ENCODE data around the gene RASD1. TPM values are rescaled to one million over a fixed set of nuclear protein-coding genes. Genes with fewer than 3 reads are reported as not detected.

Gene RASD1
- total and polyA plus RNA-seq, 2 of the 4 experiments (the other 2 are of a cell fraction) = 0.54 to 1.8 TPM

- Histone ChIP-seq H2BK15ac (ENCODE audit: low read depth, low read length) (no peak overlapping the region), H3K27me3 (ENCODE audit: control insufficient read depth, insufficient read depth, low read length) (0 out of 2 replicates have a peak, but pooled peaks cover 1% of the 10 kb centered on the region), H3K18ac (ENCODE audit: low read depth, low read length) (no peak overlapping the region), H3K36me3 (ENCODE audit: control insufficient read depth, insufficient read depth, low read length) (no peaks in the 10 kb centered on the region), H3K23ac (ENCODE audit: low read depth, low read length) (no peak overlapping the region), H3K9me1 (ENCODE audit: insufficient read depth, low read length) (peaks cover 4% of the 10 kb centered on the region; the same call in 1 of the 2 replicates), H2BK5ac (ENCODE audit: low read depth, low read length, poor library complexity, severe bottlenecking) (no peak overlapping the region), H3K9me3 (ENCODE audit: control insufficient read depth, insufficient read depth, low read length) (no peaks in the 10 kb centered on the region), H2AK9ac (replicated peaks; ENCODE audit: low read depth, low read length, poor library complexity) (peak overlapping the region; percentile 13), H4K5ac (ENCODE audit: low read depth, low read length) (no peak overlapping the region), H2AK5ac (ENCODE audit: low read depth, low read length) (no peak overlapping the region), H3K4me3 (ENCODE audit: insufficient read depth, low read depth, low read length) (no peak overlapping the region), H3K4ac (ENCODE audit: low read depth, low read length) (no peak overlapping the region), H3K14ac (replicated peaks; ENCODE audit: low read depth, low read length) (no peak overlapping the region), H3K9ac (ENCODE audit: low read depth, low read length) (no peak overlapping the region), H2BK120ac (ENCODE audit: low read depth, low read length) (no peak overlapping the region), H4K8ac (ENCODE audit: low read depth in 2 of 2, low read length in 2 of 2) (no peak overlapping the region), H2BK20ac (ENCODE audit: low read depth, low read length) (no peak overlapping the region), H3K4me2 (ENCODE audit: low read depth, low read length) (no peak overlapping the region), H3K56ac (ENCODE audit: extremely low read depth, insufficient read depth, low read length) (no peak overlapping the region), H4K20me1 (ENCODE audit: insufficient read depth, low read length) (peaks cover 22% of the 10 kb centered on the region), H3K4me1 (ENCODE audit: control insufficient read depth, insufficient read depth, low read length) (peaks cover 9% of the 10 kb centered on the region), H4K91ac (ENCODE audit: insufficient read depth, low read depth, low read length) (no peak overlapping the region), H3K79me1 (ENCODE audit: low read depth in 1 of 2, low read length in 2 of 2) (no peaks in the 10 kb centered on the region), H3K27ac (ENCODE audit: insufficient read depth, low read length) (no peak overlapping the region), H2AFZ (replicated peaks; ENCODE audit: low read length, poor library complexity) (no peak overlapping the region)
- dilution Hi-C loops (cut with HindIII; ENCODE audit: low sequenced_read_pairs, unreplicated experiment) (no loop called here), in situ Hi-C loops (cut with MboI; ENCODE audit: low sequenced_read_pairs) (no loop called here), intact Hi-C loops (cut with micrococcal nuclease) (no loop called here)
- DNase-seq = no peak
- ATAC-seq (ENCODE audit: low read depth) = no peak
- BruUV-seq (replicated peaks) = no TSS peak
- CTCF ChIA-PET = interaction anchor here (1.0 kb wide), 1 partner anchor 12 kb away, joined by 5 read pairs; the partner anchor contains the start of gene RASD1
- POLR2A ChIA-PET (ENCODE audit: unreplicated experiment) = no interaction called here
- 91% methylated on average over 18 of the region's 33 CpGs; no CpG with 5 or more reads in 1 of the 2 experiments for WGBS, 2 experiments (ENCODE audit: extremely low coverage in 2 of 2, insufficient read length in 1 of 2)
- no peak for TF ChIP-seq MAFK (IDR thresholded peaks at IDR 0.05; ENCODE audit: low read depth, low read length)
- no peak for TF ChIP-seq ELK1 (IDR thresholded peaks at IDR 0.05; ENCODE audit: borderline replicate concordance, low read depth, low read length)
- TF ChIP-seq MAZ (IDR thresholded peaks at IDR 0.05; ENCODE audit: borderline replicate concordance, low read depth, low read length) = no peak
- TF ChIP-seq CTCF (conservative IDR thresholded peaks at IDR 0.05; ENCODE audit: low read depth, low read length) = no peak
- TF ChIP-seq MXI1 (IDR thresholded peaks at IDR 0.05; ENCODE audit: borderline replicate concordance, low read depth, low read length) = no peak
- no peak for TF ChIP-seq SMC3 (IDR thresholded peaks at IDR 0.05; ENCODE audit: low read depth, low read length)
- no peak for TF ChIP-seq FOS (IDR thresholded peaks at IDR 0.05; ENCODE audit: low read depth, low read length)
- TF ChIP-seq RFX5 (IDR thresholded peaks at IDR 0.05; ENCODE audit: low read depth, low read length) = no peak
- TF ChIP-seq CHD1 (IDR thresholded peaks at IDR 0.05; ENCODE audit: low read depth, low read length) = no peak
- TF ChIP-seq BHLHE40 (IDR thresholded peaks at IDR 0.05; ENCODE audit: low read depth, low read length) = no peak
- TF ChIP-seq CEBPB (IDR thresholded peaks at IDR 0.05; ENCODE audit: low read depth, low read length) = no peak
Observed at GRCh38 chr17:17508646-17509591, 12.7 kb upstream of the RASD1 start.
